WTC11 (cell line): ENCODE data around the gene AGAP3. TPM values are rescaled to one million over a fixed set of nuclear protein-coding genes. Genes with fewer than 3 reads are reported as not detected.

Source experiments
- ATAC-seq: fragments of 200-7000 bp; cut with Tn5 transposase; 2 replicates; pipeline ENCODE4 v1.10.0; 2021; ENCODE audit warnings: mild to moderate bottlenecking, moderate library complexity
- CTCF ChIA-PET: fragments of 300-600 bp; sonication (Branson Sonifier 250); formaldehyde crosslinking; loops from one replicate; lab custom pipeline; 2021; ENCODE audit warnings: antibody characterized with exemption; lab: Charles Lee
- POLR2A ChIA-PET: fragments of 350-600 bp; sonication (Branson Sonifier 250); formaldehyde crosslinking; loops from one replicate; lab custom pipeline; 2021; ENCODE audit warnings: antibody characterized with exemption; lab: Charles Lee
- DNase-seq: peaks from one replicate; pipeline ENCODE4 v3.0.0; 2021; ENCODE audit warnings: low spot score
- H3K27ac Mint-ChIP-seq: 2 replicates; pipeline ENCODE4 v1.8.0; 2021; ENCODE audit warnings: mixed read lengths
- H3K27me3 Mint-ChIP-seq: 2 replicates; pipeline ENCODE4 v1.8.0; 2021; ENCODE audit warnings: low read depth, mild to moderate bottlenecking, moderate library complexity, mixed read lengths
- H3K36me3 Mint-ChIP-seq: 2 replicates; pipeline ENCODE4 v1.8.0; 2021; ENCODE audit warnings: mixed read lengths
- H3K4me1 Mint-ChIP-seq: 2 replicates; pipeline ENCODE4 v1.8.0; 2022; ENCODE audit warnings: mixed read lengths
- H3K4me3 Mint-ChIP-seq: 2 replicates; pipeline ENCODE4 v1.8.0; 2021; ENCODE audit warnings: mild to moderate bottlenecking, moderate library complexity, mixed read lengths
- H3K9me3 Mint-ChIP-seq: 2 replicates; pipeline ENCODE4 v1.8.0; 2021; ENCODE audit warnings: mixed read lengths
- AFF4 ChIP-seq: sonication (generic); formaldehyde crosslinking; IDR thresholded peaks from 2 replicates; pipeline ENCODE4 v1.8.1; 2023; ENCODE audit warnings: mild to moderate bottlenecking, missing genetic modification reagents, borderline replicate concordance
- ATF2 ChIP-seq: sonication (generic); formaldehyde crosslinking; IDR thresholded peaks from 2 replicates; pipeline ENCODE4 v1.8.1; 2022; ENCODE audit warnings: low read depth, missing genetic modification reagents, borderline replicate concordance
- CBFB ChIP-seq: sonication (generic); formaldehyde crosslinking; IDR thresholded peaks from 2 replicates; pipeline ENCODE4 v1.8.1; 2022; ENCODE audit warnings: mild to moderate bottlenecking, low read depth, missing genetic modification reagents
- CTCF ChIP-seq: fragments of 200-600 bp; IDR thresholded peaks from 2 replicates; pipeline ENCODE4 v1.8.0; 2022; ENCODE audit warnings: antibody characterized with exemption
- FOXJ3 ChIP-seq: sonication (generic); formaldehyde crosslinking; IDR thresholded peaks from 2 replicates; pipeline ENCODE4 v1.9.0; 2021; ENCODE audit warnings: missing genetic modification reagents, mild to moderate bottlenecking, borderline replicate concordance
- GRHL2 ChIP-seq: fragments of 250-450 bp; sonication (Bioruptor Pico); IDR thresholded peaks from 2 replicates; pipeline ENCODE4 v1.8.0; 2022; ENCODE audit warnings: mild to moderate bottlenecking, moderate library complexity; ENCODE audit not compliant: insufficient replicate concordance, severe bottlenecking
- HMGXB4 ChIP-seq: sonication (generic); formaldehyde crosslinking; IDR thresholded peaks from 2 replicates; pipeline ENCODE4 v1.8.1; 2023; ENCODE audit warnings: mild to moderate bottlenecking, moderate library complexity, missing genetic modification reagents
- IRF1 ChIP-seq: sonication (generic); formaldehyde crosslinking; IDR thresholded peaks from 2 replicates; pipeline ENCODE4 v1.8.0; 2023; ENCODE audit warnings: missing genetic modification reagents
- MAX ChIP-seq: sonication (generic); formaldehyde crosslinking; IDR thresholded peaks from 2 replicates; pipeline ENCODE4 v1.8.0; 2022; ENCODE audit warnings: mild to moderate bottlenecking, missing genetic modification reagents
- MYBL2 ChIP-seq: sonication (generic); formaldehyde crosslinking; IDR thresholded peaks from 2 replicates; pipeline ENCODE4 v1.8.1; 2023; ENCODE audit warnings: mild to moderate bottlenecking, moderate library complexity, missing genetic modification reagents
- NFATC4 ChIP-seq: fragments of 250-450 bp; sonication (Bioruptor Pico); IDR thresholded peaks from 2 replicates; pipeline ENCODE4 v1.9.0; 2021; ENCODE audit warnings: mild to moderate bottlenecking
- NR1H2 ChIP-seq: sonication (generic); formaldehyde crosslinking; IDR thresholded peaks from 2 replicates; pipeline ENCODE4 v1.9.0; 2021; ENCODE audit warnings: mild to moderate bottlenecking, moderate library complexity, missing genetic modification reagents
- NR2C2 ChIP-seq: sonication (generic); formaldehyde crosslinking; IDR thresholded peaks from 2 replicates; pipeline ENCODE4 v1.8.0; 2022; ENCODE audit warnings: mild to moderate bottlenecking, missing genetic modification reagents
- OVOL2 ChIP-seq: fragments of 250-450 bp; sonication (Bioruptor Pico); IDR thresholded peaks from 2 replicates; pipeline ENCODE4 v1.9.0; 2021; ENCODE audit warnings: mild to moderate bottlenecking, borderline replicate concordance
- SMAD4 ChIP-seq: sonication (generic); formaldehyde crosslinking; IDR thresholded peaks from 2 replicates; pipeline ENCODE4 v1.8.0; 2022; ENCODE audit warnings: mild to moderate bottlenecking, missing genetic modification reagents
- SOX15 ChIP-seq: fragments of 250-450 bp; sonication (Bioruptor Pico); IDR thresholded peaks from 2 replicates; pipeline ENCODE4 v1.9.0; 2021; ENCODE audit warnings: mild to moderate bottlenecking
- SP1 ChIP-seq: sonication (generic); formaldehyde crosslinking; conservative IDR thresholded peaks from 2 replicates; pipeline ENCODE4 v1.8.1; 2022; ENCODE audit warnings: missing genetic modification reagents
- ZMAT4 ChIP-seq: fragments of 250-450 bp; sonication (Bioruptor Pico); IDR thresholded peaks from 2 replicates; pipeline ENCODE4 v1.9.0; 2021; ENCODE audit warnings: mild to moderate bottlenecking
- ZNF232 ChIP-seq: sonication (generic); formaldehyde crosslinking; IDR thresholded peaks from 2 replicates; pipeline ENCODE4 v1.8.0; 2022; ENCODE audit warnings: mild to moderate bottlenecking, missing genetic modification reagents
- ZSCAN18 ChIP-seq: fragments of 250-450 bp; sonication (Bioruptor Pico); IDR thresholded peaks from 2 replicates; pipeline ENCODE4 v2.1.2; 2022; ENCODE audit warnings: mild to moderate bottlenecking, moderate library complexity
- total RNA-seq: library from RNA; stranded (reverse); gene quantifications from 3 replicates; pipeline ENCODE4 v1.2.3, GENCODE V29; 2021

Gene AGAP3
- total RNA-seq, 1 experiment from 2014 or later = 163 TPM

- ATAC-seq (no peak), DNase-seq (no peak)
- Mint-ChIP-seq H3K27ac (no peak overlapping the region), H3K4me3 (no peak overlapping the region), H3K4me1 (peaks cover 21% of the 10 kb centered on the region), H3K9me3 (no peaks in the 10 kb centered on the region), H3K36me3 (peaks cover 22% of the 10 kb centered on the region), H3K27me3 (no peaks in the 10 kb centered on the region)
- no peak for TF ChIP-seq MAX (CRISPR knock-in tag)
- no peak for TF ChIP-seq NR1H2 (CRISPR knock-in tag)
- no peak for TF ChIP-seq IRF1 (CRISPR knock-in tag)
- TF ChIP-seq SMAD4 (CRISPR knock-in tag) = no peak
- TF ChIP-seq AFF4 (CRISPR knock-in tag) = no peak
- no peak for TF ChIP-seq ZMAT4
- no peak for TF ChIP-seq ZNF232
- no peak for TF ChIP-seq CTCF
- TF ChIP-seq GRHL2 (CRISPR knock-in tag) = no peak
- no peak for TF ChIP-seq NFATC4 (CRISPR knock-in tag)
- no peak for TF ChIP-seq CBFB (CRISPR knock-in tag)
- no peak for TF ChIP-seq NR2C2 (CRISPR knock-in tag)
- TF ChIP-seq FOXJ3 = no peak
- no peak for TF ChIP-seq OVOL2
- no peak for TF ChIP-seq ATF2 (CRISPR knock-in tag)
- no peak for TF ChIP-seq SP1 (CRISPR knock-in tag)
- no peak for TF ChIP-seq SOX15 (CRISPR knock-in tag)
- no peak for TF ChIP-seq ZSCAN18 (CRISPR knock-in tag)
- TF ChIP-seq MYBL2 = no peak
- no peak for TF ChIP-seq HMGXB4 (CRISPR knock-in tag)
- CTCF ChIA-PET = interaction anchor here (1.0 to 1.6 kb wide), 2 partner anchors 11 to 32 kb away, joined by 3 to 5 read pairs; no protein-coding TSS in a partner anchor
- POLR2A ChIA-PET = no interaction called here
Measured at GRCh38 chr7:151134743-151135524, 48.7 kb downstream of the AGAP3 start.
